ENCODE results near the gene STX12. TPM values are rescaled to one million over a fixed set of nuclear protein-coding genes. Genes with fewer than 3 reads are reported as not detected.

The STX12 gene
- total RNA-seq, 6 experiments from 2014 or later, result 15.2 to 32.7 (median 19.5) TPM

- WGBS (ENCODE audit: insufficient coverage, low coverage, low lambda C conversion rate, missing lambda C conversion rate), result 75% methylated on average over 2 of the region's 2 CpGs
- no peak overlapping the region for H3K4me3 ChIP-seq
- DNase-seq (no peak), ATAC-seq (no peak)
- no peak overlapping the region for H3K27ac ChIP-seq
- H3K27me3 ChIP-seq, result no peaks in the 10 kb centered on the region
- peaks cover 0 to 8% (median 0%) of the 10 kb centered on the region in 4 donors for H3K4me1 ChIP-seq
- H3K9me3 ChIP-seq, result no peaks in the 10 kb centered on the region
- peaks cover 0 to 8% (median 6%) of the 10 kb centered on the region in 4 donors for H3K36me3 ChIP-seq
- TF ChIP-seq CTCF (IDR thresholded peaks at IDR 0.05) (no peak), POLR2A (IDR thresholded peaks at IDR 0.05) (no peak)
- intact Hi-C loops (cut with DNase I), result no loop called here
Measured at GRCh38 chr1:27759236-27759635, 13.8 kb upstream of the STX12 start.

GRCh38 chr1:27760426-27760825 is 12.6 kb upstream of the STX12 start:
- Histone ChIP-seq H3K36me3 (peaks cover 0 to 8% (median 6%) of the 10 kb centered on the region in 4 donors), H3K9me3 (no peaks in the 10 kb centered on the region), H3K4me1 (peaks cover 0 to 6% (median 0%) of the 10 kb centered on the region in 4 donors), H3K4me3 (no peak overlapping the region), H3K27ac (no peak overlapping the region), H3K27me3 (no peaks in the 10 kb centered on the region)
- ATAC-seq, result peak in 2 of 4 donors; percentile 34
- DNase-seq, result no peak
- TF ChIP-seq POLR2A (IDR thresholded peaks at IDR 0.05) (no peak), CTCF (IDR thresholded peaks at IDR 0.05) (no peak)
- WGBS (ENCODE audit: insufficient coverage, low coverage, low lambda C conversion rate, missing lambda C conversion rate), result 76% methylated on average over 3 of the region's 3 CpGs
- intact Hi-C loops (cut with DNase I), result no loop called here

DNA sequence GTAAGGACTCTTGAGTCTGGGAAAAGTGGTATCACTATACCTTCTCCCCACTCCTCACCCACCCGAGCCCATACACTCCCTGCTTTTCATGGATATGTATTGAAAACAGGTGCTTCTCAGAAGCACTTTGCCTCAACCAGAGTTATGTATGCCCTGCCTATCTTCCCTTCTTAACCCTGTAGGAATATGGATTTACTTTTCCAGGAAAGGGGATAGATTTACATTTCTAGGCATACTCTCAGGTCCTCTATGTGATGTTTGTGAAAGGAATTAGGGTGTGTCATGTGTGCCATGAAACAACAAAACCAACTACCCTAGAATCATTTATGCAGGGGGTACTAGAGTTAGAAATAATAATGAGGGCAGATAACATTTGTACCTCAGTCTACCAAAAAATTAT is 11.0 kb upstream of the STX12 start:
- Histone ChIP-seq H3K27ac (no peak overlapping the region), H3K4me3 (no peak overlapping the region), H3K9me3 (no peaks in the 10 kb centered on the region), H3K36me3 (peaks cover 0 to 8% (median 3%) of the 10 kb centered on the region in 4 donors), H3K27me3 (no peaks in the 10 kb centered on the region), H3K4me1 (no peaks in the 10 kb centered on the region)
- ATAC-seq (no peak), DNase-seq (no peak)
- no peak for TF ChIP-seq CTCF (IDR thresholded peaks at IDR 0.05)
- TF ChIP-seq POLR2A (IDR thresholded peaks at IDR 0.05), result no peak
- 100% methylated on average over 1 of the region's 1 CpG for WGBS (ENCODE audit: insufficient coverage, low coverage, low lambda C conversion rate, missing lambda C conversion rate)
- intact Hi-C loops (cut with DNase I), result no loop called here

DNA sequence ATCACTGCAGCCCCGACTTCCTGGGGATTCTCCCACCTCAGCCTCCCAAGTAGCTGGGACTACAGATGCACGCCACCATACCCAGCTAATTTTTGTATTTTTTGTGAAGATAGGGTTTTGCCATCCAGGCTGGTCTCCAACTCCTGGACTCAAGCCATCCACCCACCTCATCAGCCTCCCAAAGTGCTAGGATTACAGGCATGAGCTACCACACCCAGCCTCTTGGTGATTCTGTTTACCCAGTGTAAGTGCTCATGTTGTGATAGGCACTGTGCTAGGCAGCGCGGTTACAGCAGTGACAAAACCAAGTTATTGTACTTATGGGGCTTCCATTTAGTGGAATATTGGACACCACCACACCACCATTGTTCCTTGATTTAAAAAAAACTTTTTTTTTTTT is 9.7 kb upstream of the STX12 start:
- Histone ChIP-seq H3K4me1 (no peaks in the 10 kb centered on the region), H3K4me3 (no peak overlapping the region), H3K36me3 (peaks cover 0 to 8% (median 3%) of the 10 kb centered on the region in 4 donors), H3K27ac (no peak overlapping the region), H3K27me3 (no peaks in the 10 kb centered on the region), H3K9me3 (no peaks in the 10 kb centered on the region)
- TF ChIP-seq CTCF (IDR thresholded peaks at IDR 0.05) (no peak), POLR2A (IDR thresholded peaks at IDR 0.05) (no peak)
- intact Hi-C loops (cut with DNase I), result no loop called here
- DNase-seq, result no peak
- ATAC-seq, result no peak
- WGBS (ENCODE audit: insufficient coverage, low coverage, low lambda C conversion rate, missing lambda C conversion rate), result 97% methylated on average over 4 of the region's 4 CpGs
